Ishikawa (cell line): Measurements from ENCODE around the gene PRDM16.

ENCODE experiments used
- CEBPB ChIP-seq: IDR thresholded peaks from 2 replicates; pipeline ENCODE4 v1.6.1; 2012
- CREB1 ChIP-seq: IDR thresholded peaks from 2 replicates; pipeline ENCODE4 v1.6.1; 2012; ENCODE audit warnings: low read depth
- EGR1 ChIP-seq: IDR thresholded peaks from 2 replicates; pipeline ENCODE4 v1.6.1; 2012
- EP300 ChIP-seq: IDR thresholded peaks from 2 replicates; pipeline ENCODE4 v1.6.1; 2012; ENCODE audit warnings: borderline replicate concordance
- FOXM1 ChIP-seq: IDR thresholded peaks from 2 replicates; pipeline ENCODE4 v1.6.1; 2012; ENCODE audit warnings: low read depth, borderline replicate concordance
- MAX ChIP-seq: IDR thresholded peaks from 2 replicates; pipeline ENCODE4 v1.6.1; 2012
- NFIC ChIP-seq: IDR thresholded peaks from 2 replicates; pipeline ENCODE4 v1.6.1; 2012
- RAD21 ChIP-seq: IDR thresholded peaks from 2 replicates; pipeline ENCODE4 v1.6.1; 2012; ENCODE audit warnings: low read depth
- REST ChIP-seq: IDR thresholded peaks from 2 replicates; pipeline ENCODE4 v1.6.1; 2012; ENCODE audit warnings: low read depth, mild to moderate bottlenecking
- TAF1 ChIP-seq: IDR thresholded peaks from 2 replicates; pipeline ENCODE4 v1.6.1; 2012; ENCODE audit warnings: low read depth, mild to moderate bottlenecking
- TCF12 ChIP-seq: IDR thresholded peaks from 2 replicates; pipeline ENCODE4 v1.6.1; 2012; ENCODE audit warnings: low read depth
- TEAD4 ChIP-seq: IDR thresholded peaks from 2 replicates; pipeline ENCODE4 v1.6.1; 2012
- USF1 ChIP-seq: IDR thresholded peaks from 2 replicates; pipeline ENCODE4 v1.6.1; 2012
- YY1 ChIP-seq: IDR thresholded peaks from 2 replicates; pipeline ENCODE4 v1.6.1; 2012; ENCODE audit warnings: low read depth
- ZBTB7A ChIP-seq: IDR thresholded peaks from 2 replicates; pipeline ENCODE4 v1.6.1; 2012; ENCODE audit warnings: low read depth

PRDM16 gene

GRCh38 chr1:3073489-3074296 is 4.7 kb downstream of the PRDM16 start:
- no peak for TF ChIP-seq EP300
- no peak for TF ChIP-seq EGR1

- no peak for TF ChIP-seq RAD21
- no peak for TF ChIP-seq CREB1
- TF ChIP-seq REST = no peak
- TF ChIP-seq NFIC = no peak
- no peak for TF ChIP-seq MAX
- no peak for TF ChIP-seq CEBPB
- TF ChIP-seq USF1 = no peak
- TF ChIP-seq TCF12 = no peak
- no peak for TF ChIP-seq YY1
- TF ChIP-seq ZBTB7A = no peak
- TF ChIP-seq EP300 = no peak
- TF ChIP-seq TAF1 = no peak
- TF ChIP-seq TEAD4 = no peak
- no peak for TF ChIP-seq FOXM1
- TF ChIP-seq EGR1 = no peak
These were observed 5.3 kb downstream of the PRDM16 start for GRCh38 chr1:3074297-3074741.

GRCh38 chr1:3074800-3075199 is 5.8 kb downstream of the PRDM16 start:
- no peak for TF ChIP-seq REST
- TF ChIP-seq ZBTB7A = no peak
- TF ChIP-seq USF1 = no peak
- no peak for TF ChIP-seq MAX
- no peak for TF ChIP-seq FOXM1
- TF ChIP-seq CEBPB = no peak
- TF ChIP-seq RAD21 = no peak
- TF ChIP-seq EP300 = no peak
- TF ChIP-seq CREB1 = no peak
- TF ChIP-seq YY1 = no peak
- TF ChIP-seq TAF1 = no peak
- TF ChIP-seq TCF12 = no peak
- no peak for TF ChIP-seq NFIC
- TF ChIP-seq TEAD4 = no peak
- TF ChIP-seq EGR1 = no peak

- no peak for TF ChIP-seq EGR1
- TF ChIP-seq USF1 = no peak
- TF ChIP-seq CREB1 = no peak
- no peak for TF ChIP-seq REST
- no peak for TF ChIP-seq FOXM1
- TF ChIP-seq TEAD4 = no peak
- no peak for TF ChIP-seq CEBPB
- no peak for TF ChIP-seq TCF12
- no peak for TF ChIP-seq TAF1
- no peak for TF ChIP-seq MAX
- TF ChIP-seq YY1 = no peak
- no peak for TF ChIP-seq NFIC
- no peak for TF ChIP-seq ZBTB7A
These were observed 6.8 kb downstream of the PRDM16 start for GRCh38 chr1:3075666-3076362.
